GM12892 (cell line): ENCODE results near the gene GFI1B.
"Not testable (repeated sequence)": the region's sequence is repeated elsewhere in the genome, so short reads cannot be mapped to it uniquely, and the experiment has no call there.

Source experiments
- DNase-seq: peaks from one replicate; pipeline ENCODE4 v3.0.0; 2011; ENCODE audit not compliant: insufficient read length
- FAIRE-seq: peaks from 2 replicates; lab custom pipeline; 2011; peaks lifted over from hg19 to GRCh38; lab: Jason Lieb, UNC
- POLR2A ChIP-seq: IDR thresholded peaks from 2 replicates; pipeline ENCODE4 v1.6.1; 2011; ENCODE audit warnings: low read depth, low read length, control low read depth
- POLR2AphosphoS5 ChIP-seq: IDR thresholded peaks from 2 replicates; pipeline ENCODE4 v1.6.1; 2011; ENCODE audit warnings: low read depth, low read length, control low read depth
- TAF1 ChIP-seq: IDR thresholded peaks from 2 replicates; pipeline ENCODE4 v1.6.1; 2011; ENCODE audit warnings: low read depth, mild to moderate bottlenecking, control low read depth, low read length, borderline replicate concordance

GFI1B gene

DNA sequence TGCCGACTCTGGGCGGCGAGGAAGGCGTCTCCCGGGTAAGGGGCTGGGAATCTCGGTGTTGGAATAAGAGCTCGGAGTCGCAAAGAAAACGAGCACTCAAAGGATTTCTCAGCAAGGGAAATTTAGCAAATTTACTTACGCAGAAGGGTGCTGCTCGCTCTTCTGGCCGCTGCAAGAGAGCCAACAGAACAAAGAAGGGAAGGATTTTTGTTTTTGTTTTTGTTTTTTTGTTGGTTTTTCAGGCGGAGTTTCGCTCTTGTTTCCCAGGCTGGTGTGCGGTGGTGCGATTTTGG, 52.6 kb downstream of the GFI1B start:
- no peak for DNase-seq
- FAIRE-seq: no peak
- no peak for TF ChIP-seq POLR2AphosphoS5
- no peak for TF ChIP-seq TAF1
- TF ChIP-seq POLR2A: no peak

DNA sequence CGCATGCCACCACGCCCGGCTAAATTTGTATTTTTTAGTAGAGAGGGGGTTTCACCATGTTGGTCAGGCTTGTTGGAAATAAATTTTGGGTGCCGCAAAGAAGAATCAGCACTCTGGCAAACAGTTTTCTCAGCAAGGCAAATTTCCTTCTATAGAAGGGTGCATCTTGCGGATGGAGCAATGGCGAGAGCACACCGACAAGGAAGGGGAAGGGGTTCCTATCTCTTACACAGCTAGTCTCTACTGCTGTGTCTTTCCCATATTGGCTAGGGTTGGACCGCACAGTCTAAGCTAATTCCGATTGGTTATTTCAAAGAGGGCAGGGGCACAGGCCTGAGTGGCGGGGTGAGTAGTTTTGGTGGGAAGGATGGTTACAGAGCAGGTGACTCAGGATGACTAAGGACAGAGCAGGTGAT, 53.0 kb downstream of the GFI1B start:
- FAIRE-seq (no peak), DNase-seq (no peak)
- TF ChIP-seq TAF1: no peak
- TF ChIP-seq POLR2A: no peak
- TF ChIP-seq POLR2AphosphoS5: no peak

DNA sequence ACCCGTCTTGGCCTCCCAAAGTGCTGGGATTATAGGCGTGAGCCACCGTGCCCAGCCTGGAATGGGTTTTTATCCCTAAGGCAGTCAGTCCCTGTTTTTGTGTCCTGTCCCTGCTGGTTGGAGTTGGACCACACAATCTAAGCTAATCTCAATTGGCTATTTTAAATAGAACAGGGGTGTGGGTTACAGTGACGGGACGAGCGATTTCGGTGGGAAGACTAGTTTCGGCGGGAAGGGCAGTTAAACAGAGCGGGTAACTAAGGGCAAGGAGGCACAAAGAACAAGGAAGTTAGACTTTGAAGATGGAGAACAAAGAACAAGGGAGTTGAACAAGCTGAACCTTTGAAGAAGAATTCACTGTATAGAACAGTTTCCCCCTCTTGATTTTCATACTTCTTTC, 53.7 kb downstream of the GFI1B start:
- DNase-seq (no peak), FAIRE-seq (no peak)
- TF ChIP-seq TAF1: no peak
- TF ChIP-seq POLR2A: no peak
- TF ChIP-seq POLR2AphosphoS5: no peak

DNA sequence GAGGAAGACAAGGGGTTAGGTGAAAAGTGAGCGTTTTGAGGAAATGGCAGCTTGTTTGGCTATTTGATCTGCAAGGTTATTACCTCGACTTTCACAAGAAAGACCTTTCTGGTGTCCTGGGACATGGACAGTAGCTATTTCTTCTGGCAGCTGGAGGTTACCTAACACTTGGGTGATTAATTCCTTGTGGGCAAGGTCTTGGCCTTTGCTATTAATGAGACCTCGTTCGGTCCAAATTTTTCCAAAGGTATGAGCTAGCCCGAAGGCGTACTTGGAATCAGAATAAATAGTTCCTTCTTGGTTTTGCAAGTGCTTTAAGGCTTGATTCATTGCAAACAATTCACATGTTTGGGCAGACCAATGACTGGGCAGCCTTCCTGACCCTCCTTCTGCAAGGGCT, 57.2 kb downstream of the GFI1B start:
- TF ChIP-seq TAF1 (no peak), POLR2AphosphoS5 (no peak), POLR2A (no peak)
- FAIRE-seq (no peak), DNase-seq (no peak)

DNA sequence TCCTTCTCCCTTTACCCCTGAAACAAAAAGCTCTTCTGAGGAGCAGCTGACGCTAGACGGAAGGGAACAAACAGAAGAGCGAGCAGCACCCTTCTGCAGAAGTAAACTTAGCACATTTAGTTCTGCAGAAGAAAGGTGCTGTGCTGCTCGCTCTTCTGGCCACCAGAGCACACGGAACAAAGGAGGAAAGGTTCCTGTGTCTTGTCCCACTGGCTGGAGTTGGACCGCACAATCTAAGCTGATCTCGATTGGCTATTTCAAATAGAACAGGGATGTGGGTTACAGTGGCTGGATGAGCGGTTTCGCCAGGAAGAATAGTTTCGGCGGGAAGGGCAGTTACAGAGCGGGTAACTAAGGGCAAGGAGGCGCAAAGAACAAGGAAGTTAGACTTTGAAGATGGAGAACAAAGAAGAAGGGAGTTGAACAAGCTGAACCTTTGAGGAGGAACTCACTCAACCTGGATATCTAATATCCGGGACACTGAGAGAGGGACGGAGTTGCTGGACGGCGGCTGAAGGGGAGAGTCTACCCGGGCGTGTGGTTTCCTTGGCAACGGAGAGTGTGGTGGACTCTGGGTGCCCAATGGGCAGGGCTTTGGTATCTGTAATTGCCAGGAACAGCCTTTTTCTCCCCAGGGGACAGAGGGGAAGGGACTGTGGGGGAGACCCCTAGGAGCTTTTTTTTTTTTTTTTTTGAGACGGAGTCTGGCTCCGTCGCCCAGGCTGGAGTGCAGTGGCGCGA, 59.5 kb downstream of the GFI1B start:
- TF ChIP-seq POLR2AphosphoS5 (no peak), TAF1 (no peak), POLR2A (no peak)
- FAIRE-seq (no peak), DNase-seq (no peak)

DNA sequence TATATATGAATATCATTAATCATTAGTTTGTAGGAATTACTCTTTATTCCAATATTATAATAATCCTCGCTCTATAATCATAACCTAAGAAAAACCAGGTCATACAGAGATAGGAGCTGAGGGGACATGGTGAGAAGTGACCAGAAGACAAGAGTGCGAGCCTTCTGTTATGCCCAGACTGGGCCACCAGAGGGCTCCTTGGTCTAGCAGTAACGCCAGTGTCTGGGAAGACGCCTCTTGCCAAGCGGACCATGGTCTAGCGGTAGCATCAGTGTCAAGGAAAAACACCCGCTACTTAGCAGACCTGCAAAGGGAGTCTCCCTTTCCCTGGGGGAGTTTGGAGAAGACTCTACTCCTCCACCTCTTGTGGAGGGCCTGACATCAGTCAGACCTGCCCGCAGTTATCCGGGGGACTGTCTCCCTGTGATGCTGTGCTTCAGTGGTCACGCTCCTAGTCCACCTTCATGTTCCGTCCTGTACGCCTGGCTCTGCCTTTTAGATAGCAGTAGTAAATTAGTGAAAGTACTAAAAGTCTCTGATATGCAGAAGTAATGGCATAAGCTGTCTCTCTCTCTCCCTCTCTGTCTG, 62.5 kb downstream of the GFI1B start:
- not testable (repeated sequence) for DNase-seq, FAIRE-seq
